GM23338 (cell line): ENCODE measurements around the gene B4GALT1. TPM values are rescaled to one million over a fixed set of nuclear protein-coding genes. Genes with fewer than 3 reads are reported as not detected.

Source experiments
- ATAC-seq: fragments of 200-7000 bp; cut with Tn5 transposase; 3 replicates; pipeline ENCODE4 v1.9.1; 2020
- DNase-seq: peaks from one replicate; pipeline ENCODE4 v3.0.0-alpha.2; 2015; ENCODE audit warnings: low spot score
- H2AFZ ChIP-seq: fragments of 200-600 bp; sonication (generic); 2 replicates; pipeline ENCODE4 v1.8.0; 2016; ENCODE audit warnings: antibody characterized with exemption, mild to moderate bottlenecking, moderate library complexity
- H3F3A ChIP-seq: fragments of 200-600 bp; sonication (generic); replicated peaks from 2 replicates; pipeline ENCODE4 v1.8.0; 2017; ENCODE audit warnings: antibody characterized with exemption, mixed run types, low read depth
- H3K27ac ChIP-seq: fragments of 200-600 bp; sonication (generic); 2 replicates; pipeline ENCODE4 v1.6.1; 2016; ENCODE audit warnings: low read depth
- H3K27me3 ChIP-seq: fragments of 200-600 bp; sonication (generic); 2 replicates; pipeline ENCODE4 v1.8.0; 2016; ENCODE audit warnings: mild to moderate bottlenecking, mixed run types, moderate library complexity; ENCODE audit not compliant: insufficient read depth
- H3K36me3 ChIP-seq: fragments of 200-600 bp; sonication (generic); 2 replicates; pipeline ENCODE4 v1.8.0; 2016; ENCODE audit warnings: mild to moderate bottlenecking; ENCODE audit not compliant: insufficient read depth
- H3K4me1 ChIP-seq: fragments of 200-600 bp; sonication (generic); 2 replicates; pipeline ENCODE4 v1.8.0; 2016; ENCODE audit warnings: mild to moderate bottlenecking, moderate library complexity; ENCODE audit not compliant: insufficient read depth
- H3K4me2 ChIP-seq: fragments of 200-600 bp; sonication (generic); 2 replicates; pipeline ENCODE4 v1.7.1; 2017; ENCODE audit warnings: mixed run types
- H3K4me3 ChIP-seq: fragments of 200-600 bp; sonication (generic); 2 replicates; pipeline ENCODE4 v1.6.1; 2016; ENCODE audit warnings: mixed run types
- H3K79me2 ChIP-seq: fragments of 200-600 bp; sonication (generic); replicated peaks from 2 replicates; pipeline ENCODE4 v1.8.0; 2017; ENCODE audit warnings: mild to moderate bottlenecking; ENCODE audit not compliant: insufficient read depth
- H3K9me2 ChIP-seq: fragments of 200-600 bp; sonication (generic); 2 replicates; pipeline ENCODE4 v1.8.0; 2017; ENCODE audit not compliant: insufficient read depth
- H4K20me1 ChIP-seq: fragments of 200-600 bp; sonication (generic); replicated peaks from 2 replicates; pipeline ENCODE4 v1.8.0; 2017; ENCODE audit warnings: mild to moderate bottlenecking; ENCODE audit not compliant: insufficient read depth
- H3K27ac Mint-ChIP-seq: 2 replicates; pipeline ENCODE4 v1.8.0; 2020; ENCODE audit warnings: inconsistent platforms, mild to moderate bottlenecking, moderate library complexity, mixed read lengths
- H3K27me3 Mint-ChIP-seq: 3 replicates; pipeline ENCODE4 v1.8.0; 2022; ENCODE audit warnings: low read depth, mild to moderate bottlenecking, moderate library complexity, mixed read lengths, inconsistent platforms; ENCODE audit not compliant: insufficient read depth, poor library complexity
- H3K36me3 Mint-ChIP-seq: 3 replicates; pipeline ENCODE4 v1.8.0; 2021; ENCODE audit warnings: low read depth, mild to moderate bottlenecking, inconsistent platforms, moderate library complexity, mixed read lengths
- H3K4me1 Mint-ChIP-seq: 3 replicates; pipeline ENCODE4 v1.8.0; 2020; ENCODE audit warnings: mild to moderate bottlenecking, inconsistent platforms, mixed read lengths
- H3K4me3 Mint-ChIP-seq: 3 replicates; pipeline ENCODE4 v1.8.0; 2021; ENCODE audit warnings: moderate library complexity, mild to moderate bottlenecking, inconsistent platforms, mixed read lengths
- H3K9me3 Mint-ChIP-seq: 3 replicates; pipeline ENCODE4 v1.8.0; 2020; ENCODE audit warnings: moderate library complexity, mild to moderate bottlenecking, inconsistent platforms, mixed read lengths
- CREB1 ChIP-seq: fragments of 250-450 bp; sonication (Bioruptor Pico); IDR thresholded peaks from 2 replicates; pipeline ENCODE4 v1.5.0; 2020; ENCODE audit warnings: low read depth, mild to moderate bottlenecking, moderate library complexity
- NANOG ChIP-seq: IDR thresholded peaks from 2 replicates; pipeline ENCODE4 v1.6.1; 2016; ENCODE audit warnings: antibody characterized with exemption, borderline replicate concordance
- POLR2AphosphoS5 ChIP-seq: IDR thresholded peaks from 2 replicates; pipeline ENCODE4 v1.6.1; 2016; ENCODE audit warnings: antibody characterized with exemption, low read depth
- ZNF114 ChIP-seq: fragments of 250-450 bp; sonication (Bioruptor Pico); IDR thresholded peaks from 2 replicates; pipeline ENCODE4 v1.5.0; 2020; ENCODE audit warnings: mild to moderate bottlenecking, moderate library complexity
- ZNF331 ChIP-seq: fragments of 250-450 bp; sonication (Bioruptor Pico); IDR thresholded peaks from 2 replicates; pipeline ENCODE4 v1.5.0; 2020; ENCODE audit warnings: low read depth, mild to moderate bottlenecking, moderate library complexity
- polyA plus RNA-seq: library from polyadenylated mRNA; unstranded; fragments of >200 nt; fragmentation: Nextera tagmentation; extraction: Ambion mirVana; gene quantifications from 2 replicates; pipeline ENCODE4 v1.2.1, GENCODE V29; 2016
- total RNA-seq: library from RNA; depleted of rRNA; stranded (reverse); fragments of >200 nt; shearing (Covaris generic); gene quantifications from 2 replicates; pipeline ENCODE4 v1.2.3, GENCODE V29; 2014
- TF ChIP-seq, protein P1 (sequence below): fragments of 250-450 bp; sonication (Bioruptor Pico); IDR thresholded peaks from 2 replicates; pipeline ENCODE4 v1.5.0; 2020; ENCODE audit warnings: mild to moderate bottlenecking, moderate library complexity

Gene B4GALT1
- total and polyA plus RNA-seq, 2 experiments from 2014 or later = 6.3 to 15.8 TPM

DNA sequence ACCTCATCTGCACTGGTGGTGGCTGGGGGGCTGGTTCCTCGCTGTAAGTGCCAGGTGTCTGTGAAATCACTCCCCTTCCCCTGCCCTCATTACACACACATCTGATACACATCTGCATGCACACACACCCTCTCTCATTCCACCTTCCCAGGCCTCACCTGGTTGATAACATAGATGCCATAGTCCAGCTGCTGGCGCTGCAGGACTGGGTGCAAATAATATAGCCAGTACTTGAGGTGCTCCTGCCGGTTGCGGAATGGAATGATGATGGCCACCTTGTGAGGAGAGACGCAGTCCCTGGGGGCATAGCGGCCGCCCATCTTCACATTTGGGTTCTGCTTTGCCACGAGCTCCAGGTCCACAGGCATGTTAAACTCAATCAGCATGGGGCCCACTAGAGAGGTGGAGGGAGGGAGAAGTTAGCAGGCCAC lies 32.1 kb downstream of the B4GALT1 start (continued):
- TF ChIP-seq, protein P1, sequence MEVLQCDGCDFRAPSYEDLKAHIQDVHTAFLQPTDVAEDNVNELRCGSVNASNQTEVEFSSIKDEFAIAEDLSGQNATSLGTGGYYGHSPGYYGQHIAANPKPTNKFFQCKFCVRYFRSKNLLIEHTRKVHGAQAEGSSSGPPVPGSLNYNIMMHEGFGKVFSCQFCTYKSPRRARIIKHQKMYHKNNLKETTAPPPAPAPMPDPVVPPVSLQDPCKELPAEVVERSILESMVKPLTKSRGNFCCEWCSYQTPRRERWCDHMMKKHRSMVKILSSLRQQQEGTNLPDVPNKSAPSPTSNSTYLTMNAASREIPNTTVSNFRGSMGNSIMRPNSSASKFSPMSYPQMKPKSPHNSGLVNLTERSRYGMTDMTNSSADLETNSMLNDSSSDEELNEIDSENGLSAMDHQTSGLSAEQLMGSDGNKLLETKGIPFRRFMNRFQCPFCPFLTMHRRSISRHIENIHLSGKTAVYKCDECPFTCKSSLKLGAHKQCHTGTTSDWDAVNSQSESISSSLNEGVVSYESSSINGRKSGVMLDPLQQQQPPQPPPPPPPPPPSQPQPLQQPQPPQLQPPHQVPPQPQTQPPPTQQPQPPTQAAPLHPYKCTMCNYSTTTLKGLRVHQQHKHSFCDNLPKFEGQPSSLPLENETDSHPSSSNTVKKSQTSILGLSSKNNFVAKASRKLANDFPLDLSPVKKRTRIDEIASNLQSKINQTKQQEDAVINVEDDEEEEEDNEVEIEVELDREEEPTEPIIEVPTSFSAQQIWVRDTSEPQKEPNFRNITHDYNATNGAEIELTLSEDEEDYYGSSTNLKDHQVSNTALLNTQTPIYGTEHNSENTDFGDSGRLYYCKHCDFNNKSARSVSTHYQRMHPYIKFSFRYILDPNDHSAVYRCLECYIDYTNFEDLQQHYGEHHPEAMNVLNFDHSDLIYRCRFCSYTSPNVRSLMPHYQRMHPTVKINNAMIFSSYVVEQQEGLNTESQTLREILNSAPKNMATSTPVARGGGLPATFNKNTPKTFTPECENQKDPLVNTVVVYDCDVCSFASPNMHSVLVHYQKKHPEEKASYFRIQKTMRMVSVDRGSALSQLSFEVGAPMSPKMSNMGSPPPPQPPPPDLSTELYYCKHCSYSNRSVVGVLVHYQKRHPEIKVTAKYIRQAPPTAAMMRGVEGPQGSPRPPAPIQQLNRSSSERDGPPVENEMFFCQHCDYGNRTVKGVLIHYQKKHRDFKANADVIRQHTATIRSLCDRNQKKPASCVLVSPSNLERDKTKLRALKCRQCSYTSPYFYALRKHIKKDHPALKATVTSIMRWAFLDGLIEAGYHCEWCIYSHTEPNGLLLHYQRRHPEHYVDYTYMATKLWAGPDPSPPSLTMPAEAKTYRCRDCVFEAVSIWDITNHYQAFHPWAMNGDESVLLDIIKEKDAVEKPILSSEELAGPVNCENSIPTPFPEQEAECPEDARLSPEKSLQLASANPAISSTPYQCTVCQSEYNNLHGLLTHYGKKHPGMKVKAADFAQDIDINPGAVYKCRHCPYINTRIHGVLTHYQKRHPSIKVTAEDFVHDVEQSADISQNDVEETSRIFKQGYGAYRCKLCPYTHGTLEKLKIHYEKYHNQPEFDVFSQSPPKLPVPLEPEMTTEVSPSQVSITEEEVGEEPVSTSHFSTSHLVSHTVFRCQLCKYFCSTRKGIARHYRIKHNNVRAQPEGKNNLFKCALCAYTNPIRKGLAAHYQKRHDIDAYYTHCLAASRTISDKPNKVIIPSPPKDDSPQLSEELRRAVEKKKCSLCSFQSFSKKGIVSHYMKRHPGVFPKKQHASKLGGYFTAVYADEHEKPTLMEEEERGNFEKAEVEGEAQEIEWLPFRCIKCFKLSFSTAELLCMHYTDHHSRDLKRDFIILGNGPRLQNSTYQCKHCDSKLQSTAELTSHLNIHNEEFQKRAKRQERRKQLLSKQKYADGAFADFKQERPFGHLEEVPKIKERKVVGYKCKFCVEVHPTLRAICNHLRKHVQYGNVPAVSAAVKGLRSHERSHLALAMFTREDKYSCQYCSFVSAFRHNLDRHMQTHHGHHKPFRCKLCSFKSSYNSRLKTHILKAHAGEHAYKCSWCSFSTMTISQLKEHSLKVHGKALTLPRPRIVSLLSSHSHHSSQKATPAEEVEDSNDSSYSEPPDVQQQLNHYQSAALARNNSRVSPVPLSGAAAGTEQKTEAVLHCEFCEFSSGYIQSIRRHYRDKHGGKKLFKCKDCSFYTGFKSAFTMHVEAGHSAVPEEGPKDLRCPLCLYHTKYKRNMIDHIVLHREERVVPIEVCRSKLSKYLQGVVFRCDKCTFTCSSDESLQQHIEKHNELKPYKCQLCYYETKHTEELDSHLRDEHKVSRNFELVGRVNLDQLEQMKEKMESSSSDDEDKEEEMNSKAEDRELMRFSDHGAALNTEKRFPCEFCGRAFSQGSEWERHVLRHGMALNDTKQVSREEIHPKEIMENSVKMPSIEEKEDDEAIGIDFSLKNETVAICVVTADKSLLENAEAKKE (CRISPR knock-in tag) = no peak

DNA sequence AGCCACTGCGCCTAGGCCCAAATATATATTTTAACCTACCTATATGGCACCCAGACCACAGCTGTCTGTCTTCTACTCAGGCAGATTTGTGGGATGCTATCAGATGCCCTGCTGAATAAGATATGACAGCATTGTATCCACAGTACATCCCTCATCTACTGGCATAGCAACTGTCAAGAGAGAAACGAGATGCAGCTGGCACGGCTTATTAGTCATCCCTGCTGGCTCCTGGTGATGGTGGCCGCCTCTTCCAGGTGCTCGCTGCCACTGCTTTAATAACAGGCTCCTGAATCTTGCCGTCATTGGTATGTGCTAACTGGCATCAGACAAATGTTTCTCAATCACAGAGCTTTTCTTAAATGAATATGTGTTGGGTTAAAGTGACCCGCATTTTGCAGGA lies 34.0 kb downstream of the B4GALT1 start:
- Histone ChIP-seq H2AFZ (no peak overlapping the region), H3K27me3 (no peaks in the 10 kb centered on the region), H3F3A (no peaks in the 10 kb centered on the region), H3K79me2 (no peaks in the 10 kb centered on the region), H3K27ac (no peak overlapping the region), H3K4me3 (no peak overlapping the region), H3K4me1 (no peaks in the 10 kb centered on the region), H3K9me2 (no peaks in the 10 kb centered on the region), H3K36me3 (no peaks in the 10 kb centered on the region), H3K4me2 (no peak overlapping the region), H4K20me1 (no peaks in the 10 kb centered on the region)
- peaks cover 9% of the 10 kb centered on the region for H3K36me3 Mint-ChIP-seq
- no peak overlapping the region for H3K4me3 Mint-ChIP-seq
- ATAC-seq (no peak), DNase-seq (no peak)
- H3K4me1 Mint-ChIP-seq = no peaks in the 10 kb centered on the region
- TF ChIP-seq, protein P1 (CRISPR knock-in tag) = no peak
- TF ChIP-seq CREB1 (CRISPR knock-in tag) = no peak
- no peak for TF ChIP-seq NANOG
- no peak for TF ChIP-seq POLR2AphosphoS5
- no peak for TF ChIP-seq ZNF114 (CRISPR knock-in tag)
- no peak for TF ChIP-seq ZNF331 (CRISPR knock-in tag)
- no peak overlapping the region for H3K27ac Mint-ChIP-seq
- peaks cover 2% of the 10 kb centered on the region for H3K27me3 Mint-ChIP-seq
- peaks cover 3% of the 10 kb centered on the region; the same call in 1 of the 3 replicates for H3K9me3 Mint-ChIP-seq
